ENCODE measurements around the gene PCAT6.
A peak's percentile ranks its signal among the peaks of the same experiment; 100 is the strongest.

The PCAT6 gene

GRCh38 chr1:202852163-202852904 lies 41.6 kb downstream of the PCAT6 start:
- DNase-seq, result no peak

GRCh38 chr1:202854787-202855186 lies 44.0 kb downstream of the PCAT6 start:
- DNase-seq, result no peak

- no peak for DNase-seq
Measured at GRCh38 chr1:202856014-202856413, 45.3 kb downstream of the PCAT6 start.

GRCh38 chr1:202857136-202857610 lies 46.4 kb downstream of the PCAT6 start:
- no peak for DNase-seq

- no peak for DNase-seq
Measured at GRCh38 chr1:202858331-202858730, 47.6 kb downstream of the PCAT6 start.

GRCh38 chr1:202858789-202859414 lies 48.1 kb downstream of the PCAT6 start:
- DNase-seq, result no peak

- peak; percentile 68 for DNase-seq
Measured at GRCh38 chr1:202860744-202861419, 50.1 kb downstream of the PCAT6 start.

All from NCI-H1436 (cell line).